GM12873 (cell line): Measurements from ENCODE around the gene CEP104.

Source experiments
- TF ChIP-seq, protein P1 (sequence below): IDR thresholded peaks from 2 replicates; pipeline ENCODE4 v1.5.1; 2012; ENCODE audit warnings: low read depth, mild to moderate bottlenecking, moderate library complexity, low read length, control low read depth; ENCODE audit not compliant: insufficient read depth; ENCODE audit errors: missing control alignments

CEP104 gene

DNA sequence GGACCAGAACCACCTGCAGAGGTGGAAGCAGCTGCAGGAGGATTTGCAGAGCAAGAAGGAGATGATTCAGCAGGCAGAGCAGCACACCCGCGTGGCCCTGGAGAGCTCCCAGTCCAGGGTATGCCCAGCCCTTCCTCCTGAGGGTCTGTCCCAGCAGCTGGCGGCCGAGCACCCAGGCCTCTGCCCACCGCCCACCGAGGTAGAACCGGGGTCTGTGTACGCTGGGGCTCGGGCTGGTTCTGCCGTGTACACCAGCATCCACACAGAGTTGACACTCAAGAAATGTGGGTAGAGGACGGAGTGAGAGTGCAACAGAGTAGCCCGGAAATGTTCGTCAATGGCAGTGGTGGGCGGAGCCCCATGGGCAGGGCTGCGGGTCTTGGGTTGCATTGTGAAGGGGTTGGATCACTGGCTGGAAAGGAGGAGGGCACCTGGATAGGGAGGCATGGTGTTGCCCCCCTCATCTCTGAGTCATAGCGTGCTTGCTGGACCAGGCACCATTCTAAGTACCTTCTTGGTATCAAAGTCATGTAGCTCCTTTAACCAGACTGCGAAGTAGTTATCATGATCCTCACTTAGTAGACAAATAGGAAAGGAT lies 89.6 kb downstream of the CEP104 start:
- TF ChIP-seq, protein P1, sequence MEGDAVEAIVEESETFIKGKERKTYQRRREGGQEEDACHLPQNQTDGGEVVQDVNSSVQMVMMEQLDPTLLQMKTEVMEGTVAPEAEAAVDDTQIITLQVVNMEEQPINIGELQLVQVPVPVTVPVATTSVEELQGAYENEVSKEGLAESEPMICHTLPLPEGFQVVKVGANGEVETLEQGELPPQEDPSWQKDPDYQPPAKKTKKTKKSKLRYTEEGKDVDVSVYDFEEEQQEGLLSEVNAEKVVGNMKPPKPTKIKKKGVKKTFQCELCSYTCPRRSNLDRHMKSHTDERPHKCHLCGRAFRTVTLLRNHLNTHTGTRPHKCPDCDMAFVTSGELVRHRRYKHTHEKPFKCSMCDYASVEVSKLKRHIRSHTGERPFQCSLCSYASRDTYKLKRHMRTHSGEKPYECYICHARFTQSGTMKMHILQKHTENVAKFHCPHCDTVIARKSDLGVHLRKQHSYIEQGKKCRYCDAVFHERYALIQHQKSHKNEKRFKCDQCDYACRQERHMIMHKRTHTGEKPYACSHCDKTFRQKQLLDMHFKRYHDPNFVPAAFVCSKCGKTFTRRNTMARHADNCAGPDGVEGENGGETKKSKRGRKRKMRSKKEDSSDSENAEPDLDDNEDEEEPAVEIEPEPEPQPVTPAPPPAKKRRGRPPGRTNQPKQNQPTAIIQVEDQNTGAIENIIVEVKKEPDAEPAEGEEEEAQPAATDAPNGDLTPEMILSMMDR = no peak

DNA sequence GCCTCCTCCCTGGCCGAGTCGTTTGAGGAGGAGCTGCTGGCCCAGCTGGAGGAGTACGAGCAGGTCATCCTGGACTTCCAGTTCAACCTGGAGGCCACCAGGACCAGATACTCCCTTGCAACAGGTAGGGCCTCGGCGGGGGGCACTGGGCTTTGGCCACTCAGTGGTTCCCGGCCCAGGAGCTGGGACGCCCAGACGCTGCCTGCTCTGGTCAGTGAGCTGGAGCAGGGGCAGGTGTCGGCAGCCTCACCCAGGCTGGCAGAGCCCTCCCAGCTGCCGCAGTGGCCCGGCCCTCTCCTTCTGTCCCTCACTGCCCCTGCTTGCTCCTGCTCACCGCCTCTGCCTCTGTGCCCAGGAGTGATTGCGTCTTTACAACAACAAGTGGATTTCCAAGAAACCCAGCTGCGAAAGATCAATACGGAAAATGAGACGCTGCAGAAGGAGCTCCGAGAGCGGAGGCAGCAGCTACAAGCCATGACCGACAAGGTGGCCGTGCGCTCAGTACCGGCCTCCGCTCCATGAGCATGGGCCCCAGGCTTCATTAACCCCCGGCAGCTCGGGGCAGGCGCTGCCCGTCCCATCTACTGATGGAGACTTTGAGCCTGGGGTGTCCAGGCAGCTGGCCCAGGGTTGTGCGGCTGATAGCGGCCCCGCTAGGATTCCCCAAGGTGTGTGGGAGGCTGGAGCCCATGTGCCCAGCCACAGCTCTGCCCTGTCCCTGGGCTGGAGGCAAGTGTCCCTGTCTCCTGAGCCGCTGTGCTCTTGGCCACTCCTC lies 93.5 kb downstream of the CEP104 start:
- TF ChIP-seq, protein P1 = no peak

DNA sequence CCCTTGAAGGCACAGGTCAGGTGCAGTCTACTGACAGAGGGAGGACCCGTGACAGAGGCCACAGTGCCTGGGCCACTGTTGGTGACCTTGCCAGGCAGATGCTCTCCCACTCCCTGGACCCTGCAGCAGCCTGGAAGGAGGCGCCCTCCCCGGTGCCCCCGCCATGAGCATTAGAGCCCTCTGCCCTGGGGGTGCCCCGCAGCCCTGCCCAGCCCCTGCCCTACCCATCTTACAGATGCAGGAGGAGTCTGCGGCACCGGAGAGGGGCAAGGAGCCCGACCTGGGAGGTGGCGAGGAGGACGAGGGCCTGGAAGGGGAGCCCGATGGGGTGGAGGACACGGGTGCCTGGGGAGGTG lies 94.2 kb downstream of the CEP104 start:
- TF ChIP-seq, protein P1 = no peak

DNA sequence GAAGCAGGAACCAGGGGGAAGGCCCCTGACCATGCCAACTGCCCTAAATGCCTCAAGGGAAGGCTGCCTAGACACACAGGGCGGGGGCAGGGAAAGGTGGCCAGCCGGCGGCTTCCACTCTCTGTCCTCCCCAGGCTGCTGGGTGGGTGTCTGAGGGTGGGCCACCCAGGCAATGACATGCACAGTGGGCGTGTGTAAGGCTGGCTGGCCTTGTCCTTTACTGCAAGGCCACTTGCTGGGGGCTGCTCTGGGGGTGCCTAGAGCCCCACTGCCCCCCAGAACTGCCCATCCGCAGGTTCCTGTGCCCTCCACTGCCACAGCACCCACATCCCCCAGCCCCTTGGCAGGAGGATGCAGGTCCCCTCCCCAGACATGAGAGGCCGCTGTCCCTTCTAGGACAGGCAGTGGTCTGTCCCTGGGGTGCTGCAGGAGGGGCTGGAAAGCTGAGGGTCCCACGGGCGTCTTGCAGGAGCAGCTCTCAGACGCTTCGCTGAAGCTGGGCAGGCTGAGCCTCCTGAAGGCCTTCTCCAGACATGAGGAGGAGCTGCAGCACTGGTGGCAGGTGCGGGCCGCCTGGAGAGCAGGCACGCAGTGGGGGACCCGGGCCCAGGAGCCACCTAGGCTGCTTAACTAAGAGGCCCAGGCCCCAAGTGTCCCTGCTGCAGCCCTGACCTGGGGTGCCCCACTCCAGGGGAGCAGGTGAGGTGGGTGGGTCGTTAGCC lies 94.7 kb downstream of the CEP104 start:
- TF ChIP-seq, protein P1 = no peak
